ENCODE data around the gene SAMD1. TPM values are rescaled to one million over a fixed set of nuclear protein-coding genes. Genes with fewer than 3 reads are reported as not detected.
A peak's percentile ranks its signal among the peaks of the same experiment; 100 is the strongest.

The SAMD1 gene
- total and polyA plus RNA-seq, 9 of the 15 experiments (the other 6 are each of a cell fraction or from before 2014, with no cell fraction given), result 2.9 to 96.0 (median 43.5) TPM

GRCh38 chr19:14138576-14139265 lies 48.2 kb upstream of the SAMD1 start:
- Histone ChIP-seq H2AFZ (ENCODE audit: low read depth, low read length) (no peak overlapping the region), H3K4me3 (no peak overlapping the region), H3K36me3 (ENCODE audit: control insufficient read depth, insufficient read depth, low read length) (peaks cover 8% of the 10 kb centered on the region; the same call in 2 of the 3 replicates), H3K4me1 (replicated peaks in 1 of 2; ENCODE audit: control insufficient read depth in 2 of 2, insufficient read depth in 2 of 2, low read length in 2 of 2) (peaks cover 23 to 54% of the 10 kb centered on the region in 2 experiments), H3K27ac (ENCODE audit: extremely low read depth, low read depth, low read length) (no peak overlapping the region), H4K20me1 (replicated peaks; ENCODE audit: control insufficient read depth, insufficient read depth, low read length) (peaks cover 12% of the 10 kb centered on the region), H3K9me1 (ENCODE audit: control insufficient read depth, insufficient read depth, low read length) (no peaks in the 10 kb centered on the region), H3K9me3 (replicated peaks; ENCODE audit: control insufficient read depth, insufficient read depth, low read depth, low read length) (no peaks in the 10 kb centered on the region), H3K79me2 (ENCODE audit: control insufficient read depth, insufficient read depth, low read length) (peaks cover 31% of the 10 kb centered on the region), H3K9ac (ENCODE audit: insufficient read depth in 1 of 2, low read depth in 2 of 2, low read length in 2 of 2) (no peak overlapping the region; a peak in 1 of 4 replicates), H3K27me3 (ENCODE audit: control insufficient read depth in 2 of 2, insufficient read depth in 2 of 2, low read length in 2 of 2) (no peaks in the 10 kb centered on the region), H3K4me2 (ENCODE audit: insufficient read depth, low read length) (no peak overlapping the region)
- 86% methylated on average over 9 of the region's 9 CpGs for WGBS (ENCODE audit: insufficient coverage, low coverage, missing lambda C conversion rate)
- ChIA-PET POLR2A (interaction anchor here (0.6 kb wide), 2 partner anchors 9 to 252 kb away, joined by 3 to 4 read pairs; no protein-coding TSS in a partner anchor), CTCF (ENCODE audit: low intra/inter-chr PET ratio) (no interaction called here)
- FAIRE-seq (no peak), ATAC-seq (no peak), DNase-seq (ENCODE audit: extremely low read depth in 1 of 4, low spot score in 3 of 4) (no peak)
- no TSS peak for BruUV-seq (replicated peaks)
- intact Hi-C loops (cut with micrococcal nuclease), result loop anchor here (5.0 kb wide), 2 partner anchors 209 to 349 kb away; no protein-coding TSS in a partner anchor
- no peak for TF ChIP-seq TCF3 (CRISPR knock-in tag; IDR thresholded peaks at IDR 0.05)
- peak; percentile 48; the same call in 1 of the 2 replicates for TF ChIP-seq CEBPB (tag; IDR thresholded peaks at IDR 0.05)
- TF ChIP-seq, protein P1, sequence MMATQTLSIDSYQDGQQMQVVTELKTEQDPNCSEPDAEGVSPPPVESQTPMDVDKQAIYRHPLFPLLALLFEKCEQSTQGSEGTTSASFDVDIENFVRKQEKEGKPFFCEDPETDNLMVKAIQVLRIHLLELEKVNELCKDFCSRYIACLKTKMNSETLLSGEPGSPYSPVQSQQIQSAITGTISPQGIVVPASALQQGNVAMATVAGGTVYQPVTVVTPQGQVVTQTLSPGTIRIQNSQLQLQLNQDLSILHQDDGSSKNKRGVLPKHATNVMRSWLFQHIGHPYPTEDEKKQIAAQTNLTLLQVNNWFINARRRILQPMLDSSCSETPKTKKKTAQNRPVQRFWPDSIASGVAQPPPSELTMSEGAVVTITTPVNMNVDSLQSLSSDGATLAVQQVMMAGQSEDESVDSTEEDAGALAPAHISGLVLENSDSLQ (IDR thresholded peaks at IDR 0.05), result peak; percentile 32; the same call in 1 of the 2 replicates
- TF ChIP-seq ZNF175 (CRISPR knock-in tag; IDR thresholded peaks at IDR 0.05; ENCODE audit: low read depth), result no peak
- no peak for TF ChIP-seq ZNF253 (CRISPR knock-in tag; conservative IDR thresholded peaks at IDR 0.05)
- TF ChIP-seq, protein P2, sequence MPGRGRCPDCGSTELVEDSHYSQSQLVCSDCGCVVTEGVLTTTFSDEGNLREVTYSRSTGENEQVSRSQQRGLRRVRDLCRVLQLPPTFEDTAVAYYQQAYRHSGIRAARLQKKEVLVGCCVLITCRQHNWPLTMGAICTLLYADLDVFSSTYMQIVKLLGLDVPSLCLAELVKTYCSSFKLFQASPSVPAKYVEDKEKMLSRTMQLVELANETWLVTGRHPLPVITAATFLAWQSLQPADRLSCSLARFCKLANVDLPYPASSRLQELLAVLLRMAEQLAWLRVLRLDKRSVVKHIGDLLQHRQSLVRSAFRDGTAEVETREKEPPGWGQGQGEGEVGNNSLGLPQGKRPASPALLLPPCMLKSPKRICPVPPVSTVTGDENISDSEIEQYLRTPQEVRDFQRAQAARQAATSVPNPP (IDR thresholded peaks at IDR 0.05; ENCODE audit: borderline replicate concordance, insufficient read depth, insufficient read length), result no peak
- TF ChIP-seq, protein P3, sequence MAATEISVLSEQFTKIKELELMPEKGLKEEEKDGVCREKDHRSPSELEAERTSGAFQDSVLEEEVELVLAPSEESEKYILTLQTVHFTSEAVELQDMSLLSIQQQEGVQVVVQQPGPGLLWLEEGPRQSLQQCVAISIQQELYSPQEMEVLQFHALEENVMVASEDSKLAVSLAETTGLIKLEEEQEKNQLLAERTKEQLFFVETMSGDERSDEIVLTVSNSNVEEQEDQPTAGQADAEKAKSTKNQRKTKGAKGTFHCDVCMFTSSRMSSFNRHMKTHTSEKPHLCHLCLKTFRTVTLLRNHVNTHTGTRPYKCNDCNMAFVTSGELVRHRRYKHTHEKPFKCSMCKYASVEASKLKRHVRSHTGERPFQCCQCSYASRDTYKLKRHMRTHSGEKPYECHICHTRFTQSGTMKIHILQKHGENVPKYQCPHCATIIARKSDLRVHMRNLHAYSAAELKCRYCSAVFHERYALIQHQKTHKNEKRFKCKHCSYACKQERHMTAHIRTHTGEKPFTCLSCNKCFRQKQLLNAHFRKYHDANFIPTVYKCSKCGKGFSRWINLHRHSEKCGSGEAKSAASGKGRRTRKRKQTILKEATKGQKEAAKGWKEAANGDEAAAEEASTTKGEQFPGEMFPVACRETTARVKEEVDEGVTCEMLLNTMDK (IDR thresholded peaks at IDR 0.05; ENCODE audit: borderline replicate concordance, insufficient read depth, low read depth, low read length, poor library complexity, severe bottlenecking), result no peak
- in situ Hi-C loops (cut with MboI), result no loop called here
